Measurements from ENCODE around the gene PIK3C2B.

The PIK3C2B gene

DNA sequence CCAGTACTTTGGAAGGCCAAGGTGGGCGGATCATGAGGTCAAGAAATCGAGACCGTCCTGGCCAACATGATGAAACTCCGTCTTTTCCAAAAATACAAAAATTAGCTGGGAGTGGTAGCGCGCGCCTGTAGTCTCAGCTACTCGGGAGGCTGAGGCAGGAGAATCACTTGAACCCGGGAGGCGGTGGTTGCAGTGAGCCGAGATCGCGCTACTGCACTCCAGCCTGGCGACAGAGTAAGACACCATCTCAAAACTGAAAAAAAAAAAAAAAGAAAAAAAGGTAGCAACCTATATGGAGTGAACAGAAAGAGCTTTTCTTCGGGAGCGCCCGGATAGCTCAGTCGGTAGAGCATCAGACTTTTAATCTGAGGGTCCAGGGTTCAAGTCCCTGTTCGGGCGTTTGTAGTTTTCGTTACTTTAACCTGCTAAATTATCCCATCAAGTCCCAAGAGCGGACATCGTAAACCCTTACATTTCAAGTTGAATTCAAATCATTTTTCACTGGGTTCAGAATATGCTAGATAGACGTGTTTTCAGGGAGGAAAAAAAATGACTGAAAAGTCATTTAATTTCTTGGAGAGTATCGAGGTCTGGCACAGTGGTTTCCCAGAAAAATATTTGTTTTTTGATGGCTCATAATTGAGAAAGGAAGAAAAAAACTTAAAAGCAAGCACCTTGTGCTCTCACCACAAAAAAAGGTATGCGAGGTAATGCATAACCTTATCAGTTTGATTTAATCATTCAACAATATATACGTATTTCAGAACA lies 11.8 kb upstream of the PIK3C2B start:
- Histone ChIP-seq H3K9ac (ENCODE audit: low read depth, low read length) (peak overlapping the region; percentile 86; the same call in 1 of the 2 replicates), H3K9me3 (ENCODE audit: insufficient read depth, low read depth, low read length) (no peaks in the 10 kb centered on the region), H3K4me3 (ENCODE audit: low read length) (peak overlapping the region; percentile 85), H3K36me3 (ENCODE audit: insufficient read depth, low read depth, low read length) (no peaks in the 10 kb centered on the region), H3K27ac (ENCODE audit: low read length) (no peak overlapping the region), H3K4me1 (ENCODE audit: insufficient read depth, low read length) (peaks cover 3% of the 10 kb centered on the region; the same call in 1 of the 2 replicates), H3K27me3 (ENCODE audit: insufficient read depth, low read length) (no peaks in the 10 kb centered on the region)

DNA sequence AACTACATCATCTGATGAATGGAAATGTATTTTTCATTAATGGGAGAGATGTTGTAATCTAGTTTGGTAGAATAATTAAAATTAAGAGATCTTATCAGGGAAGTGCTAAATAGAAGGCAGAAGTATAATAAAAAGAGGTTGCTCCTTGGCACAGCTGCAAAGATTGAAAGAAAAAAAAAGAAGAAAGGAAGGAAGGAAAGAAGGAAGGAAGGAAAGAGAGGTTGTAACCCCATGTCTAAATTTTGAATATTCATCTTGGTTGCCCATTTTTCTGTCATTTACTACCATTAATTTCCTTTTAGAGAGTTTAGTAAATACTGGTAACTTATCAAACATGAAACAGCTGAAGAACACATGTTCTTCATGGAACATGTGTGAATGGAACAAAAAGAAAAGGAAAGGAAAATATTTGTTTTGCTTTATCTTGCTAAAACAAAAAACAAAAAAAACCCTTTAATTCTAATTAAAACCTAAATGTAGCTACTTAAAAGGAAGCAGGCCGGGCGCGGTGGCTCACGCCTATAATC lies 11.1 kb upstream of the PIK3C2B start:
- peak overlapping the region; percentile 85 for H3K4me3 ChIP-seq (ENCODE audit: low read length)
- peak overlapping the region; percentile 66; the same call in 1 of the 2 replicates for H3K9ac ChIP-seq (ENCODE audit: low read depth, low read length)
- H3K27ac ChIP-seq (ENCODE audit: low read length), result no peak overlapping the region
- H3K4me1 ChIP-seq (ENCODE audit: insufficient read depth, low read length), result peaks cover 3% of the 10 kb centered on the region; the same call in 1 of the 2 replicates
- H3K36me3 ChIP-seq (ENCODE audit: insufficient read depth, low read depth, low read length), result no peaks in the 10 kb centered on the region
- H3K27me3 ChIP-seq (ENCODE audit: insufficient read depth, low read length), result no peaks in the 10 kb centered on the region
- no peaks in the 10 kb centered on the region for H3K9me3 ChIP-seq (ENCODE audit: insufficient read depth, low read depth, low read length)

GRCh38 chr1:204503913-204504519 lies 9.4 kb upstream of the PIK3C2B start:
- Histone ChIP-seq H3K9ac (ENCODE audit: low read depth, low read length) (no peak overlapping the region), H3K4me1 (ENCODE audit: insufficient read depth, low read length) (peaks cover 3% of the 10 kb centered on the region; the same call in 1 of the 2 replicates), H3K4me3 (ENCODE audit: low read length) (no peak overlapping the region), H3K27me3 (ENCODE audit: insufficient read depth, low read length) (no peaks in the 10 kb centered on the region), H3K9me3 (ENCODE audit: insufficient read depth, low read depth, low read length) (no peaks in the 10 kb centered on the region), H3K27ac (ENCODE audit: low read length) (no peak overlapping the region), H3K36me3 (ENCODE audit: insufficient read depth, low read depth, low read length) (no peaks in the 10 kb centered on the region)

GRCh38 chr1:204503122-204503912 lies 8.7 kb upstream of the PIK3C2B start:
- H3K4me3 ChIP-seq (ENCODE audit: low read length), result no peak overlapping the region

DNA sequence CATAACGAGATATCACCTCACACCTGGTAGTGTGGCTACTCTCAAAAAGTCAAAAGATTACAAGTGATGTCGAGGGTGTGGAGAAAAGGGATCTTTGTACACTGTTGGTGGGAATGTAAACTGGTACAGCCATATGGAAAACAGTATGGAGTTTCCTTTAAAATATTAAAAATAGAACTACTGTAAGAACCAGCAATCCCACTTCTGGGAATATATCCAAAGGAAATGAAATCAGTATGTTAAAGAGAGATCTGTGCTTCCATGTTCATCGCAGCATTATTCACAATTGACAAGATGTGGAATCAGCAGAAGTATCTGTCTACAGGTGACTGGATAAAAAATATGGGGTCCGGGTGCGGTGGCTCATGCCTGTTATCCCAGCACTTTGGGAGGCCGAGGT lies 7.6 kb upstream of the PIK3C2B start:
- no peak overlapping the region for H3K9ac ChIP-seq (ENCODE audit: low read depth, low read length)
- H3K27ac ChIP-seq (ENCODE audit: low read length), result no peak overlapping the region
- H3K36me3 ChIP-seq (ENCODE audit: insufficient read depth, low read depth, low read length), result no peaks in the 10 kb centered on the region
- H3K9me3 ChIP-seq (ENCODE audit: insufficient read depth, low read depth, low read length), result no peaks in the 10 kb centered on the region
- peaks cover 3% of the 10 kb centered on the region; the same call in 1 of the 2 replicates for H3K4me1 ChIP-seq (ENCODE audit: insufficient read depth, low read length)
- no peaks in the 10 kb centered on the region for H3K27me3 ChIP-seq (ENCODE audit: insufficient read depth, low read length)
- H3K4me3 ChIP-seq (ENCODE audit: low read length), result no peak overlapping the region

More at GRCh38 chr1:204503122-204503912, 8.7 kb upstream of the PIK3C2B start:
- Histone ChIP-seq H3K36me3 (ENCODE audit: insufficient read depth, low read depth, low read length) (no peaks in the 10 kb centered on the region), H3K9me3 (ENCODE audit: insufficient read depth, low read depth, low read length) (no peaks in the 10 kb centered on the region), H3K27ac (ENCODE audit: low read length) (no peak overlapping the region), H3K27me3 (ENCODE audit: insufficient read depth, low read length) (no peaks in the 10 kb centered on the region), H3K9ac (ENCODE audit: low read depth, low read length) (0 out of 2 replicates have a peak overlapping the region, but pooled peaks have one; percentile 22), H3K4me1 (ENCODE audit: insufficient read depth, low read length) (peaks cover 3% of the 10 kb centered on the region; the same call in 1 of the 2 replicates)

DNA sequence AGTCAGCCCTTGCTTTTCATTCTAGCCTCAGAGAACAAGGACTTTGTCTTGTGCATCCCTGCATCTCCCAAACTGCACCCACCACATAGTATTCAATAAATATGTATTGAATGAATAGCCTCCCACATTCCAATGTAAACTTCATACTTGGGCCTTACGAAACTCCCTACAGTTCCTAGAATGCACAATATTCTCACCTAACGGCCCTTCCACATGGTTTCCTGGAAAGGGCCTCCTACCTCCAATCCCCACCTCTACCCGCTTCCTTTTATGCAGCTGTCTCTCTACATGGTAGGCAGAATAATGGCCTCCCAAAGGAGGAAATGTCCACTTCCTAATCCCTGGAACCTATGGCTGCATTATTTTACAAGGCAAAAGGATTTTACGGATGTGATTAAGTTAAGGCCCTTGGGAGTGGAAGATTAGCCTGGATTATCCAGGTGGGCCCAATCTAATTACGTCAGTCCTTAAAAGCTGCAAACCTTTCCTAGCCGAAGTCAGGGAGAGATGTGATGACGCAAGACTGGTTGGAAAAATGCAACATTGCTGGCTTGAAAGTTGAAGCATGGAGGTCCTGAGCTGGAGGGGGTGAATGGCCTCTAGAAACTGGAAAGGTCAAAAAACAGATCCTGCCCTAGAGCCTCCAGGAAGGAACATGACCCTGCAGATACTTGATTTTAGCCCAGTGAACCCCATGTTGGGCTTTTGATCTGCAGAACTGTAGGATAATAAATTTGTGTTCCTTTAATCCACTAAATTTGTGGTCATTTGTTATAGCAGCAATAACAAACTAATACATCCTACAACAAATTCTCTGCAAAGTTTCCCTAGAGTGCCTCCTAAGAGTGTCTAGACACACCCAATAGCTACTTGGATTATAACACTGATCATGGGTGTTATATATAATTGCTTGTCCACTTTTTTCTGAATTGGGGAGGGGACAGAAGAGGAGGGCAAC lies 5.2 kb upstream of the PIK3C2B start:
- Histone ChIP-seq H3K9me3 (ENCODE audit: insufficient read depth, low read depth, low read length) (no peaks in the 10 kb centered on the region), H3K27ac (ENCODE audit: low read length) (no peak overlapping the region), H3K4me1 (ENCODE audit: insufficient read depth, low read length) (peaks cover 8% of the 10 kb centered on the region), H3K4me3 (ENCODE audit: low read length) (no peak overlapping the region), H3K36me3 (ENCODE audit: insufficient read depth, low read depth, low read length) (no peaks in the 10 kb centered on the region), H3K27me3 (ENCODE audit: insufficient read depth, low read length) (peaks cover 6% of the 10 kb centered on the region; the same call in 1 of the 2 replicates), H3K9ac (ENCODE audit: low read depth, low read length) (no peak overlapping the region)

GRCh38 chr1:204498981-204499380 lies 4.4 kb upstream of the PIK3C2B start:
- Histone ChIP-seq H3K36me3 (ENCODE audit: insufficient read depth, low read depth, low read length) (no peaks in the 10 kb centered on the region), H3K27ac (ENCODE audit: low read length) (no peak overlapping the region), H3K4me1 (ENCODE audit: insufficient read depth, low read length) (peaks cover 8% of the 10 kb centered on the region)

GRCh38 chr1:204495777-204496176 lies 1.2 kb upstream of the PIK3C2B start:
- Histone ChIP-seq H3K9ac (ENCODE audit: low read depth, low read length) (no peak overlapping the region), H3K36me3 (ENCODE audit: insufficient read depth, low read depth, low read length) (no peaks in the 10 kb centered on the region), H3K9me3 (ENCODE audit: insufficient read depth, low read depth, low read length) (no peaks in the 10 kb centered on the region), H3K4me1 (ENCODE audit: insufficient read depth, low read length) (peaks cover 18% of the 10 kb centered on the region; the same call in 1 of the 2 replicates), H3K27me3 (ENCODE audit: insufficient read depth, low read length) (peaks cover 6% of the 10 kb centered on the region; the same call in 1 of the 2 replicates), H3K27ac (ENCODE audit: low read length) (no peak overlapping the region), H3K4me3 (ENCODE audit: low read length) (peak overlapping the region; percentile 85; the same call in 1 of the 2 replicates)

More at GRCh38 chr1:204498981-204499380, 4.4 kb upstream of the PIK3C2B start:
- peaks cover 6% of the 10 kb centered on the region; the same call in 1 of the 2 replicates for H3K27me3 ChIP-seq (ENCODE audit: insufficient read depth, low read length)
- no peaks in the 10 kb centered on the region for H3K9me3 ChIP-seq (ENCODE audit: insufficient read depth, low read depth, low read length)
- H3K4me3 ChIP-seq (ENCODE audit: low read length), result no peak overlapping the region
- no peak overlapping the region for H3K9ac ChIP-seq (ENCODE audit: low read depth, low read length)

DNA sequence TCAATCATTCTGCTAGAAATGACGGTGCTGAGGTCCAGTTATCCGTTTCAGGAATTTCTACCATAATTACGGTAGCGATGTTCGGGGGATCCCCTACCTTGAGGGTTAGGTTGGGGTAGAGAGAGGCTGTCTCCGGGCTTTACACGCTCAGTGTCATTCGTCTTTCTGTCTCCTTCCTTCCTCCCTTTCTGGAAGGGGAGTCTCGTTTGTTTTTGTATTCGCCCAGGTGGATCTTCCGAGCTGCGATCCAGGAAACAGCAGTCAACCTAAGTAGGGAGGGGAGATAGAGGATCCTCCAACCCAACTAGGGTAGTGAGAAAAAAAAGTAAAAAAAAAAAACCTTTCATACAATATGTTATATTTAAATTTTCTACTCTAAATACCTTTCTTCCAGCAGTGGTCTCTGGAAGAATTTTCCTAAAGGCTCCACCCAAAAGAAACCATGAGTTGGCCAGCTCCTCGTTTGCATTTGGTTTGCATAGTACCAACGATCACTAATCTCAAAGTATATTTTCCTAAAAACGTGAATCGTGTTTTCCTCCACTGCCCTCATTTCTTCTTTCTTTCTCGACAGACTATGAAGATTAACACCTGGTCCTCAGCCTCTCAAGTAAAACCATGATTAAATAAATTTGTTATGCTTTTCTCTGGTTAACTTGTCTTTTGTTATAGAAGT lies 611 bp upstream of the PIK3C2B start:
- peaks cover 18% of the 10 kb centered on the region; the same call in 1 of the 2 replicates for H3K4me1 ChIP-seq (ENCODE audit: insufficient read depth, low read length)
- H3K4me3 ChIP-seq (ENCODE audit: low read length), result peak overlapping the region; percentile 85
- H3K27ac ChIP-seq (ENCODE audit: low read length), result no peak overlapping the region
- H3K9me3 ChIP-seq (ENCODE audit: insufficient read depth, low read depth, low read length), result no peaks in the 10 kb centered on the region
- no peaks in the 10 kb centered on the region for H3K36me3 ChIP-seq (ENCODE audit: insufficient read depth, low read depth, low read length)
- H3K9ac ChIP-seq (ENCODE audit: low read depth, low read length), result peak overlapping the region; percentile 72; the same call in 1 of the 2 replicates
- H3K27me3 ChIP-seq (ENCODE audit: insufficient read depth, low read length), result peaks cover 6% of the 10 kb centered on the region; the same call in 1 of the 2 replicates

GRCh38 chr1:204493984-204494280 lies 673 bp downstream of the PIK3C2B start:
- H3K27me3 ChIP-seq (ENCODE audit: insufficient read depth, low read length), result peaks cover 6% of the 10 kb centered on the region; the same call in 1 of the 2 replicates
- H3K27ac ChIP-seq (ENCODE audit: low read length), result peak overlapping the region; percentile 76
- no peaks in the 10 kb centered on the region for H3K36me3 ChIP-seq (ENCODE audit: insufficient read depth, low read depth, low read length)
- H3K9ac ChIP-seq (ENCODE audit: low read depth, low read length), result peak overlapping the region; percentile 97
- no peaks in the 10 kb centered on the region for H3K9me3 ChIP-seq (ENCODE audit: insufficient read depth, low read depth, low read length)
- peaks cover 18% of the 10 kb centered on the region; the same call in 1 of the 2 replicates for H3K4me1 ChIP-seq (ENCODE audit: insufficient read depth, low read length)
- peak overlapping the region; percentile 85 for H3K4me3 ChIP-seq (ENCODE audit: low read length)

All from iPS-20b (cell line).